ENCODE results near the gene RPL38.

DNA sequence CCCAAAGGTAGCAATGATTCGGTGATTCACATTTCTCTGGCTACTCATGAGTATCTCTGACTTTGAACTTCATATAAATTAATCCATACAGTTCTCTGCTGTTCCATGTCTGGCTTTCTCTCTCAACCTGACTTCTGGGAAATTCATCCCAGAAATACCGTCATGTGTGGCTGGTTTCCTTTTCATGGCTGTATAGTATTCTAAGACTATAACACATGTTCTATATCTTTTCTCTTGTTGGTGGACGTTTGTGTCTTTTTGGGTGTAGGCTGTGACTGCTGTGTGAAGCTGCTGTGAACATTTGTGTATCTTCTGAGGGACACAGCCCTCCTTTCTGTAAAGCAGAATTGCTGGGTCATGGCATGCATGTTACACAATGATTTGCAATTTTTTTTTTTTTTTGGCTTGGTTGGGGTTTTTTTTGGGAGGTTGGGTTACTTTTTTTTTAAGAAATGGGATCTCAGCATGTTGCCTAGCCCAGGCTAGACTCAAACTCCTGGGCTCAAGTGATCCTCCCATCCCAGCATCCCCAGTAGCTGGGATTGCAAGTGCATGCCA lies 16.2 kb downstream of the RPL38 start:
- TF ChIP-seq, protein P1, sequence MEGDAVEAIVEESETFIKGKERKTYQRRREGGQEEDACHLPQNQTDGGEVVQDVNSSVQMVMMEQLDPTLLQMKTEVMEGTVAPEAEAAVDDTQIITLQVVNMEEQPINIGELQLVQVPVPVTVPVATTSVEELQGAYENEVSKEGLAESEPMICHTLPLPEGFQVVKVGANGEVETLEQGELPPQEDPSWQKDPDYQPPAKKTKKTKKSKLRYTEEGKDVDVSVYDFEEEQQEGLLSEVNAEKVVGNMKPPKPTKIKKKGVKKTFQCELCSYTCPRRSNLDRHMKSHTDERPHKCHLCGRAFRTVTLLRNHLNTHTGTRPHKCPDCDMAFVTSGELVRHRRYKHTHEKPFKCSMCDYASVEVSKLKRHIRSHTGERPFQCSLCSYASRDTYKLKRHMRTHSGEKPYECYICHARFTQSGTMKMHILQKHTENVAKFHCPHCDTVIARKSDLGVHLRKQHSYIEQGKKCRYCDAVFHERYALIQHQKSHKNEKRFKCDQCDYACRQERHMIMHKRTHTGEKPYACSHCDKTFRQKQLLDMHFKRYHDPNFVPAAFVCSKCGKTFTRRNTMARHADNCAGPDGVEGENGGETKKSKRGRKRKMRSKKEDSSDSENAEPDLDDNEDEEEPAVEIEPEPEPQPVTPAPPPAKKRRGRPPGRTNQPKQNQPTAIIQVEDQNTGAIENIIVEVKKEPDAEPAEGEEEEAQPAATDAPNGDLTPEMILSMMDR (conservative IDR thresholded peaks at IDR 0.05 in 1 of 2, IDR thresholded peaks at IDR 0.05 in 1 of 2; ENCODE audit: extremely low read depth in 1 of 2, insufficient read depth in 1 of 2, low read depth in 1 of 2, low read length in 2 of 2): no peak
- no peak for TF ChIP-seq EZH2 (IDR thresholded peaks at IDR 0.05; ENCODE audit: borderline replicate concordance, low read length)
